ENCODE measurements around the gene CYP27A1. TPM values are rescaled to one million over a fixed set of nuclear protein-coding genes. Genes with fewer than 3 reads are reported as not detected.

CYP27A1 gene
- polyA plus RNA-seq, 2 of the 4 experiments (the other 2 are of a cell fraction) = 0.13 to 0.14 TPM

- Histone ChIP-seq H3K4me2 (no peak overlapping the region), H3K9me3 (no peaks in the 10 kb centered on the region), H3K27ac (no peak overlapping the region), H3K4me3 (no peak overlapping the region), H3K4me1 (peaks cover 5% of the 10 kb centered on the region; the same call in 1 of the 3 replicates)
- POLR2A ChIA-PET = no interaction called here
- ATAC-seq (no peak), DNase-seq (ENCODE audit: low read depth in 1 of 2, low spot score in 1 of 2) (no peak), FAIRE-seq (no peak)
- CTCF ChIA-PET = interaction anchor here (2.9 kb wide), 1 partner anchor 11 kb away, joined by 9 read pairs; no protein-coding TSS in a partner anchor
- 78% methylated on average over 6 of the region's 6 CpGs for WGBS (ENCODE audit: missing lambda C conversion rate)
- TF ChIP-seq HEYL (CRISPR knock-in tag; IDR thresholded peaks at IDR 0.05) = no peak
- no peak for TF ChIP-seq CBX8 (IDR thresholded peaks at IDR 0.05)
- TF ChIP-seq NR3C1 (IDR thresholded peaks at IDR 0.05) = no peak
- no peak for TF ChIP-seq CTCF (IDR thresholded peaks at IDR 0.05)
- no peak for TF ChIP-seq NPAS2 (CRISPR knock-in tag; IDR thresholded peaks at IDR 0.05; ENCODE audit: borderline replicate concordance)
- TF ChIP-seq MYC (IDR thresholded peaks at IDR 0.05; ENCODE audit: borderline replicate concordance, low read length) = no peak
Observed at GRCh38 chr2:218743068-218743467, 38.9 kb upstream of the CYP27A1 start.

GRCh38 chr2:218744615-218745014 lies 37.3 kb upstream of the CYP27A1 start:
- 88% methylated on average over 3 of the region's 3 CpGs for WGBS (ENCODE audit: missing lambda C conversion rate)
- CTCF ChIA-PET = interaction anchor here (0.9 to 2.9 kb wide), 4 partner anchors 12 to 103 kb away, joined by 3 to 10 read pairs (median 7); no protein-coding TSS in a partner anchor
- Histone ChIP-seq H3K4me1 (peaks cover 5% of the 10 kb centered on the region; the same call in 1 of the 3 replicates), H3K9me3 (no peaks in the 10 kb centered on the region), H3K27ac (no peak overlapping the region), H3K4me2 (no peak overlapping the region), H3K4me3 (no peak overlapping the region)
- DNase-seq (ENCODE audit: low read depth in 1 of 2, low spot score in 1 of 2) (no peak), FAIRE-seq (no peak), ATAC-seq (no peak)
- TF ChIP-seq NPAS2 (CRISPR knock-in tag; IDR thresholded peaks at IDR 0.05; ENCODE audit: borderline replicate concordance) (no peak), EP300 (IDR thresholded peaks at IDR 0.05) (no peak), EHMT2 (IDR thresholded peaks at IDR 0.05; ENCODE audit: low read depth) (no peak), KDM5A (IDR thresholded peaks at IDR 0.05) (no peak), ZNF302 (CRISPR knock-in tag; IDR thresholded peaks at IDR 0.05) (no peak), MAZ (IDR thresholded peaks at IDR 0.05; ENCODE audit: borderline replicate concordance, low read depth, low read length) (no peak), TP53 (CRISPR knock-in tag; IDR thresholded peaks at IDR 0.05) (no peak)
- POLR2A ChIA-PET = no interaction called here

- POLR2A ChIA-PET = no interaction called here
- Histone ChIP-seq H3K4me1 (peaks cover 5% of the 10 kb centered on the region; the same call in 1 of the 3 replicates), H3K9me3 (no peaks in the 10 kb centered on the region), H3K4me2 (no peak overlapping the region), H3K4me3 (no peak overlapping the region), H3K27ac (peak overlapping the region in 1 of 2 experiments; percentile 68; a peak in 3 of 6 replicates)
- ATAC-seq (peak in 1 of 2 experiments; percentile 36; a peak in 2 of 6 replicates), FAIRE-seq (no peak), DNase-seq (ENCODE audit: low read depth in 1 of 2, low spot score in 1 of 2) (peak in 1 of 2 experiments; percentile 52)
- CTCF ChIA-PET = interaction anchor here (0.9 to 2.9 kb wide), 5 partner anchors 13 to 103 kb away, joined by 3 to 10 read pairs (median 5); no protein-coding TSS in a partner anchor
- 77% methylated on average over 5 of the region's 5 CpGs for WGBS (ENCODE audit: missing lambda C conversion rate)
- TF ChIP-seq MAFK (IDR thresholded peaks at IDR 0.05; ENCODE audit: partially characterized antibody) (no peak), RNF2 (IDR thresholded peaks at IDR 0.05; ENCODE audit: borderline replicate concordance, low read depth) (no peak), RAD21 (conservative IDR thresholded peaks at IDR 0.05 in 1 of 2, IDR thresholded peaks at IDR 0.05 in 1 of 2) (no peak), POLR2A (IDR thresholded peaks at IDR 0.05; ENCODE audit: low read length) (no peak), KDM5A (IDR thresholded peaks at IDR 0.05) (no peak), PHF8 (IDR thresholded peaks at IDR 0.05; ENCODE audit: borderline replicate concordance, low read depth) (no peak), EHMT2 (IDR thresholded peaks at IDR 0.05; ENCODE audit: low read depth) (no peak), NPAS2 (CRISPR knock-in tag; IDR thresholded peaks at IDR 0.05; ENCODE audit: borderline replicate concordance) (no peak), RCOR1 (IDR thresholded peaks at IDR 0.05; ENCODE audit: low read depth, low read length) (no peak), EP300 (IDR thresholded peaks at IDR 0.05) (no peak), ZSCAN20 (CRISPR knock-in tag; IDR thresholded peaks at IDR 0.05) (no peak), HOXB5 (CRISPR knock-in tag; IDR thresholded peaks at IDR 0.05) (no peak), SMC3 (IDR thresholded peaks at IDR 0.05) (no peak)
Observed at GRCh38 chr2:218745160-218745558, 36.8 kb upstream of the CYP27A1 start.
